Neural cell (in vitro differentiated cells): Measurements from ENCODE around the gene ERGIC3. TPM values are rescaled to one million over a fixed set of nuclear protein-coding genes. Genes with fewer than 3 reads are reported as not detected.

Source experiments
- H2AFZ ChIP-seq: fragments of 200-600, 300-800 bp; sonication (generic), shearing (Covaris generic); 2 replicates; pipeline ENCODE4 v1.6.0; 2014; ENCODE audit warnings: low read depth, mild to moderate bottlenecking, antibody characterized with exemption, low read length, moderate library complexity
- H3F3A ChIP-seq: fragments of 200-600 bp; shearing (Covaris generic); 2 replicates; pipeline ENCODE4 v1.6.1; 2016; ENCODE audit warnings: mild to moderate bottlenecking, moderate library complexity, mixed read lengths, antibody characterized with exemption, low read length; ENCODE audit not compliant: insufficient read depth, poor library complexity, severe bottlenecking
- H3K27ac ChIP-seq: fragments of 200-600, 300-800 bp; sonication (generic), shearing (Covaris generic); 2 replicates; pipeline ENCODE4 v1.5.1; 2014; ENCODE audit warnings: mild to moderate bottlenecking, low read length, moderate library complexity
- H3K27me3 ChIP-seq: fragments of 300-800, 200-600 bp; sonication (generic), shearing (Covaris generic); 2 replicates; pipeline ENCODE4 v1.6.0; 2014; ENCODE audit warnings: mild to moderate bottlenecking, low read depth, low read length, moderate library complexity; ENCODE audit not compliant: insufficient read depth
- H3K36me3 ChIP-seq: fragments of 300-800, 200-600 bp; sonication (generic), shearing (Covaris generic); 2 replicates; pipeline ENCODE4 v1.5.1; 2014; ENCODE audit warnings: mild to moderate bottlenecking, antibody characterized with exemption, low read length, moderate library complexity; ENCODE audit not compliant: insufficient read depth
- H3K4me2 ChIP-seq: fragments of 300-800, 200-600 bp; sonication (generic), shearing (Covaris generic); 2 replicates; pipeline ENCODE4 v1.6.0; 2014; ENCODE audit warnings: mild to moderate bottlenecking, low read length
- H3K4me3 ChIP-seq: fragments of 300-800, 200-600 bp; sonication (generic), shearing (Covaris generic); 2 replicates; pipeline ENCODE4 v1.5.1; 2014; ENCODE audit warnings: mild to moderate bottlenecking, low read length, moderate library complexity
- H3K79me2 ChIP-seq: fragments of 200-600 bp; shearing (Covaris generic); replicated peaks from 2 replicates; pipeline ENCODE4 v1.6.0; 2014; ENCODE audit warnings: mild to moderate bottlenecking, low read length, moderate library complexity; ENCODE audit not compliant: insufficient read depth
- H3K9ac ChIP-seq: fragments of 300-800, 200-600 bp; sonication (generic), shearing (Covaris generic); 2 replicates; pipeline ENCODE4 v1.6.1; 2016; ENCODE audit warnings: mild to moderate bottlenecking, low read length, mixed read lengths
- H3K9me2 ChIP-seq: fragments of 200-600 bp; shearing (Covaris generic); 2 replicates; pipeline ENCODE4 v1.6.1; 2016; ENCODE audit warnings: mild to moderate bottlenecking, low read length, mixed read lengths; ENCODE audit not compliant: insufficient read depth
- H3K9me3 ChIP-seq: fragments of 200-600, 300-800 bp; sonication (generic), shearing (Covaris generic); 2 replicates; pipeline ENCODE4 v1.6.1; 2016; ENCODE audit warnings: mild to moderate bottlenecking, mixed run types, low read length, moderate library complexity, mixed read lengths
- H4K20me1 ChIP-seq: fragments of 200-600 bp; shearing (Covaris generic); 2 replicates; pipeline ENCODE4 v1.6.1; 2016; ENCODE audit warnings: mild to moderate bottlenecking, mixed run types; ENCODE audit not compliant: insufficient read depth
- EP300 ChIP-seq: fragments of 450-650 bp; conservative IDR thresholded peaks from 2 replicates; pipeline ENCODE4 v1.6.1; 2014; ENCODE audit warnings: antibody characterized with exemption, mild to moderate bottlenecking, moderate library complexity; ENCODE audit not compliant: poor library complexity, severe bottlenecking
- EZH2 ChIP-seq: fragments of 200-600, 300-800 bp; shearing (Covaris generic), sonication (generic); IDR thresholded peaks from 2 replicates; pipeline ENCODE4 v1.6.1; 2014; ENCODE audit warnings: antibody characterized with exemption, low read length, borderline replicate concordance, mild to moderate bottlenecking; ENCODE audit not compliant: insufficient read depth, poor library complexity, severe bottlenecking
- MXI1 ChIP-seq: fragments of 450-650 bp; conservative IDR thresholded peaks from 2 replicates; pipeline ENCODE4 v1.6.1; 2014; ENCODE audit warnings: antibody characterized with exemption, mild to moderate bottlenecking; ENCODE audit not compliant: poor library complexity, severe bottlenecking
- POLR2AphosphoS5 ChIP-seq: IDR thresholded peaks from 2 replicates; pipeline ENCODE4 v1.6.1; 2012
- RAD21 ChIP-seq: fragments of 450-650 bp; conservative IDR thresholded peaks from 2 replicates; pipeline ENCODE4 v1.6.1; 2014; ENCODE audit warnings: antibody characterized with exemption, mild to moderate bottlenecking, moderate library complexity
- REST ChIP-seq: IDR thresholded peaks from 2 replicates; pipeline ENCODE4 v1.6.1; 2012; ENCODE audit warnings: borderline replicate concordance
- SMC3 ChIP-seq: fragments of 450-650 bp; conservative IDR thresholded peaks from 2 replicates; pipeline ENCODE4 v1.6.1; 2014; ENCODE audit warnings: antibody characterized with exemption, mild to moderate bottlenecking, moderate library complexity; ENCODE audit not compliant: poor library complexity
- TAF1 ChIP-seq: IDR thresholded peaks from 2 replicates; pipeline ENCODE4 v1.6.1; 2012; ENCODE audit warnings: low read depth
- polyA plus RNA-seq: library from polyadenylated mRNA; depleted of rRNA; stranded (reverse); fragments of >200 nt; gene quantifications from 2 replicates; pipeline ENCODE4 v1.2.3, GENCODE V29; 2014
- TF ChIP-seq, protein P1 (sequence below): fragments of 450-650 bp; IDR thresholded peaks from 2 replicates; pipeline ENCODE4 v1.5.1; 2014; ENCODE audit warnings: antibody characterized with exemption, mild to moderate bottlenecking, moderate library complexity; ENCODE audit not compliant: poor library complexity, severe bottlenecking

ERGIC3 gene
- polyA plus RNA-seq, 1 donor from 2014 or later: 385 TPM

DNA sequence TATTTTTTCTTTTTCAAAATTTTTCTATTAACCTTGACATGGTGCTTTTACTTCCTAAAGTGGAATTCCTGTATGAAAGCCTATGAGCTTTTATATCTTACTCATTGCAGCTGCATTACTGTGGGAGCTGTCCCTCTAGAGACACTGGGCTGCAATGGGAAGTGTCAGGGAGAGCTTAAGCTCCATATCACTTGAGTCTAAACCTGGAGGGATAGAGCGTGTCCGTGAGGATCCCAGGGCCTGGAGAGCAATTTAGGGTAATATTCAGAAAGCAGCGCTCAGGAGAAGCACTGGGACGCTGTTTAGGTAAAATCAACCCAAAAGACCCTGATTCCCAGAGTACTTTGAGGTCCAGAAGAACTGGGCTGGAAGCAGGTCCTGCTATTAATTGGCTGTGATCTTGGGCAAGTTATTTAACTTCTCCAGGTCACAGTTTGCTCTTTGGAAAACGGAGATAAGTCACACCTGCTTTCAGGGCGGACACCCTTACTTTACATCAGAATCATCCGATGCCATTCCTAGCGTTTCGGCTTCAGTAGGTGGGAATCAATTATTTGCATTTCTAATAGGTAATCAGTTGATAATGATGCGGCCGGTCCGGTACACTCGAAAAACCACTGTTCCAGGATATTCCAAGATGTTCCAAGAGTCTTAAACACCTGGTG lies 628 bp upstream of the ERGIC3 start:
- peak overlapping the region; percentile 16 for H2AFZ ChIP-seq
- H3K79me2 ChIP-seq: peaks cover 6% of the 10 kb centered on the region
- H4K20me1 ChIP-seq: no peaks in the 10 kb centered on the region
- H3K27ac ChIP-seq: no peak overlapping the region
- H3K27me3 ChIP-seq: no peaks in the 10 kb centered on the region
- TF ChIP-seq RAD21: no peak
- no peak for TF ChIP-seq EZH2
- no peak for TF ChIP-seq SMC3
- no peak for TF ChIP-seq MXI1
- TF ChIP-seq REST: no peak
- no peak for TF ChIP-seq TAF1
- no peak for TF ChIP-seq POLR2AphosphoS5
- no peak for TF ChIP-seq EP300
- TF ChIP-seq, protein P1, sequence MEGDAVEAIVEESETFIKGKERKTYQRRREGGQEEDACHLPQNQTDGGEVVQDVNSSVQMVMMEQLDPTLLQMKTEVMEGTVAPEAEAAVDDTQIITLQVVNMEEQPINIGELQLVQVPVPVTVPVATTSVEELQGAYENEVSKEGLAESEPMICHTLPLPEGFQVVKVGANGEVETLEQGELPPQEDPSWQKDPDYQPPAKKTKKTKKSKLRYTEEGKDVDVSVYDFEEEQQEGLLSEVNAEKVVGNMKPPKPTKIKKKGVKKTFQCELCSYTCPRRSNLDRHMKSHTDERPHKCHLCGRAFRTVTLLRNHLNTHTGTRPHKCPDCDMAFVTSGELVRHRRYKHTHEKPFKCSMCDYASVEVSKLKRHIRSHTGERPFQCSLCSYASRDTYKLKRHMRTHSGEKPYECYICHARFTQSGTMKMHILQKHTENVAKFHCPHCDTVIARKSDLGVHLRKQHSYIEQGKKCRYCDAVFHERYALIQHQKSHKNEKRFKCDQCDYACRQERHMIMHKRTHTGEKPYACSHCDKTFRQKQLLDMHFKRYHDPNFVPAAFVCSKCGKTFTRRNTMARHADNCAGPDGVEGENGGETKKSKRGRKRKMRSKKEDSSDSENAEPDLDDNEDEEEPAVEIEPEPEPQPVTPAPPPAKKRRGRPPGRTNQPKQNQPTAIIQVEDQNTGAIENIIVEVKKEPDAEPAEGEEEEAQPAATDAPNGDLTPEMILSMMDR: no peak
- H3K9ac ChIP-seq: peak overlapping the region; percentile 85
- H3F3A ChIP-seq: no peaks in the 10 kb centered on the region
- H3K4me2 ChIP-seq: peak overlapping the region; percentile 60
- no peaks in the 10 kb centered on the region for H3K9me3 ChIP-seq
- H3K9me2 ChIP-seq: no peaks in the 10 kb centered on the region
- H3K4me3 ChIP-seq: peak overlapping the region; percentile 77
- H3K36me3 ChIP-seq: no peaks in the 10 kb centered on the region

DNA sequence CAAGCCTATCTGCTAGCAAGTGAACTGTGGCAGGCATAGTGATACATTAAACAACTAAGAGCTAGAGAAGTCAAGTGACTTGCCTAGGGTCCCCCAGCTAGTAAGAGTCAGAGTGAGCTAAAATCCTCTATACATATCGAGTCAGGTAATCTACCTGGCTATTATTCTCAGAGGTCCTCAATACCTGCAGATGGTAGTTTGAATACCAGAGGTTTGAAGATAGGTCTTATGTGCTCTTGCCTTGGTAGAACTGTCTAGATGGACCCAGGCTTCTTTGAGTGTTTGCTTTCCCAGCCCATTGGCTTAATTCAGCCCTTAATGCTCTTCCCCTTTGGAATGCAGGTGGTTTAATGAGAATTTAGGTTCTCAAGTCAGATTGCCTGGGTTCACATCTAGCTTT lies 1.1 kb downstream of the ERGIC3 start:
- Histone ChIP-seq H4K20me1 (no peaks in the 10 kb centered on the region), H3K9ac (peak overlapping the region; percentile 85), H3K27me3 (no peaks in the 10 kb centered on the region), H3K36me3 (no peaks in the 10 kb centered on the region), H2AFZ (no peak overlapping the region), H3K4me2 (peak overlapping the region; percentile 96), H3K9me3 (no peaks in the 10 kb centered on the region), H3K9me2 (no peaks in the 10 kb centered on the region), H3K4me3 (peak overlapping the region; percentile 77), H3K27ac (no peak overlapping the region), H3K79me2 (peaks cover 6% of the 10 kb centered on the region), H3F3A (no peaks in the 10 kb centered on the region)
- no peak for TF ChIP-seq REST
- no peak for TF ChIP-seq MXI1
